GM18907 (cell line): ENCODE data around the gene CLEC12A.

ENCODE experiments used
- ATAC-seq: cut with Tn5 transposase; IDR thresholded peaks from one replicate; pipeline ENCODE4 v1.9.1; 2021; ENCODE audit warnings: mild to moderate bottlenecking, moderate library complexity; ENCODE audit not compliant: unreplicated experiment

The CLEC12A gene

DNA sequence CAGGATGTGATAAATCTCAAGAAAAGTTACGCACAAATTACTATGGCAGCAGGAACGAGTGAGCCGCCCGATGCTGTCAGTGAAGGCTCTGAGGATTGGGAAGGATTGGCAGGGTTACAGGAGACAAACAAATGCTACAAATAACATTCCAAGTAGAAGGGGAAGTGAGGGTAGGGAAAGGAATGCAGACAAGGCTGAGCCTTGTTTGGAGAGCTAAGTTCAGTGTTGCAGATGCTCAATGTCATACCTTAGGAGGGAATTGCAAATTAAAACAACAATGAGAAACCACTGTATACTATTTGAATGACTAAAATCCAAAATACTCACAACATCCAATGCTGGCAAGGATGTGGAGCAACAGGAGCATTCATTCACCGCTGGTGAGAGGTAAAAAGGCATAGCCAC, 60.6 kb downstream of the CLEC12A start:
- no peak for ATAC-seq

DNA sequence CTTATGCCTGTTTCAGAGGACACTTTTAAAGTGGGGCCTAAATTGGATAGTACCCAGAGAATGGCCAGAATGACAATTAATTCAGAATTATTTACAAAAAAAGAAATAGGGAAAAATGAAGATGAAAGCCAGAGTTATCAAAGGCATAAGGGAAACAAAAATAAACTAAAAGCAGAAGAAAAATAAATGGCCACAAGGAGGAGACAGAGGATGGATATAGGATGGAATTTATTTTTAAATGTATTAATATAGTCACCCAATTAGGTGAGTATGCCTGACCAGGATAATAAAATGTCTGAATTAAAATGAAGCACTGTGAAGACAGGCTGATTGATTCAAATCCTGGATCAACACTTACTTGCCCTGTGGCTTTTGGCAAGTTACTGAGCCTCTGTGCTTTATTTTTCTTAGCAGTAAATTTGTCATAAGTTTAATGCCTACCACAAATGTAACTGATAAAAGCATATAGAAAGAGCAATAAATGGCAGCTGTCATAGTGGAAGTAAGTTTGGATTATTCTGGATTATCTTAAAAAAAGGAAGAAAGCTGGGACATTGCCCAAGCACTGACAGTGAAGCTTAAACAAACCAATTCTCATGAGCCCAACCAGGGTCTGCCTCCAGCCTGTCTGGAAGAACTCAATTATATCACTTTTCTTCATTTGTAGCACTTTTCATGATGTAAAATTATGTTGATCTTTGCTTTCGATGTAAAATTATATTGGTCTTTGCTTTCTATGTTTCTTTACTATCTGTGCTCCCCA, 62.8 kb downstream of the CLEC12A start:
- ATAC-seq: no peak
